ENCODE results near the gene CEP20. TPM values are rescaled to one million over a fixed set of nuclear protein-coding genes. Genes with fewer than 3 reads are reported as not detected.

The CEP20 gene
- 25.8 and 70.8 TPM in 2 replicates for total RNA-seq

GRCh38 chr16:15888072-15888976 lies at the start of gene CEP20:
Gene CEP20 (minus strand): TSS chr16:15888603. CDS start chr16:15888585, 18 bp downstream.

GRCh38 chr16:15856901-15857698 lies 31.3 kb downstream of the CEP20 start, which contains the start of gene MYH11:
Gene MYH11 (minus strand): TSS chr16:15857028. CDS start chr16:15838252, 18,776 bp downstream.

Other genes starting within 250 kb of the CEP20 start
- 11.3 and 18.3 TPM in 2 replicates for gene MARF1, start 245.4 kb downstream of the CEP20 start, total RNA-seq
- 71.8 TPM in 2 replicates for gene NDE1, start 238.4 kb downstream of the CEP20 start, total RNA-seq
- gene MYH11, start 31.6 kb downstream of the CEP20 start, total RNA-seq: under 0.01 TPM in 1 of 2 replicates, not detected in the other
- gene ABCC1, start 61.0 kb upstream of the CEP20 start, total RNA-seq: 29.2 and 55.6 TPM in 2 replicates

Data from tracheal epithelial cell (primary cell).